ENCODE data around the gene GABRD. TPM values are rescaled to one million over a fixed set of nuclear protein-coding genes. Genes with fewer than 3 reads are reported as not detected.

Gene GABRD
- total RNA-seq, 2 experiments from 2014 or later, result not detected

- no peak for TF ChIP-seq CTCF (IDR thresholded peaks at IDR 0.05)
- H3K36me3 Mint-ChIP-seq (ENCODE audit: low read depth), result peaks cover 12% of the 10 kb centered on the region
- H3K9me3 Mint-ChIP-seq, result no peaks in the 10 kb centered on the region
- POLR2A ChIA-PET, result no interaction called here
- H3K4me1 Mint-ChIP-seq (ENCODE audit: low read depth), result no peaks in the 10 kb centered on the region
- CTCF ChIA-PET, result no interaction called here
- DNase-seq, result no peak
- intact Hi-C loops (cut with micrococcal nuclease), result no loop called here
- no peak for ATAC-seq
- H3K27me3 Mint-ChIP-seq, result no peaks in the 10 kb centered on the region
- no peak overlapping the region for H3K4me3 Mint-ChIP-seq
- H3K27ac Mint-ChIP-seq, result no peak overlapping the region
Observed at GRCh38 chr1:2059290-2059953, 40.3 kb downstream of the GABRD start.

- Mint-ChIP-seq H3K36me3 (ENCODE audit: low read depth) (peaks cover 17% of the 10 kb centered on the region), H3K27me3 (no peaks in the 10 kb centered on the region)
- ATAC-seq, result no peak
Observed at GRCh38 chr1:2060072-2060471, 40.9 kb downstream of the GABRD start.

GRCh38 chr1:2060535-2060934 is 41.4 kb downstream of the GABRD start:
- intact Hi-C loops (cut with micrococcal nuclease), result no loop called here
- ChIA-PET POLR2A (no interaction called here), CTCF (no interaction called here)
- Mint-ChIP-seq H3K27ac (no peak overlapping the region), H3K4me1 (ENCODE audit: low read depth) (no peaks in the 10 kb centered on the region), H3K36me3 (ENCODE audit: low read depth) (peaks cover 17% of the 10 kb centered on the region), H3K27me3 (no peaks in the 10 kb centered on the region), H3K4me3 (no peak overlapping the region), H3K9me3 (peaks cover under 1% of the 10 kb centered on the region)
- DNase-seq (no peak), ATAC-seq (no peak)
- no peak for TF ChIP-seq CTCF (IDR thresholded peaks at IDR 0.05)

More at GRCh38 chr1:2060072-2060471, 40.9 kb downstream of the GABRD start:
- POLR2A ChIA-PET, result no interaction called here
- no peak overlapping the region for H3K4me3 Mint-ChIP-seq
- CTCF ChIA-PET, result no interaction called here
- no peaks in the 10 kb centered on the region for H3K9me3 Mint-ChIP-seq
- intact Hi-C loops (cut with micrococcal nuclease), result no loop called here
- no peak overlapping the region for H3K27ac Mint-ChIP-seq
- no peak for DNase-seq
- no peak for TF ChIP-seq CTCF (IDR thresholded peaks at IDR 0.05)
- no peaks in the 10 kb centered on the region for H3K4me1 Mint-ChIP-seq (ENCODE audit: low read depth)

DNA sequence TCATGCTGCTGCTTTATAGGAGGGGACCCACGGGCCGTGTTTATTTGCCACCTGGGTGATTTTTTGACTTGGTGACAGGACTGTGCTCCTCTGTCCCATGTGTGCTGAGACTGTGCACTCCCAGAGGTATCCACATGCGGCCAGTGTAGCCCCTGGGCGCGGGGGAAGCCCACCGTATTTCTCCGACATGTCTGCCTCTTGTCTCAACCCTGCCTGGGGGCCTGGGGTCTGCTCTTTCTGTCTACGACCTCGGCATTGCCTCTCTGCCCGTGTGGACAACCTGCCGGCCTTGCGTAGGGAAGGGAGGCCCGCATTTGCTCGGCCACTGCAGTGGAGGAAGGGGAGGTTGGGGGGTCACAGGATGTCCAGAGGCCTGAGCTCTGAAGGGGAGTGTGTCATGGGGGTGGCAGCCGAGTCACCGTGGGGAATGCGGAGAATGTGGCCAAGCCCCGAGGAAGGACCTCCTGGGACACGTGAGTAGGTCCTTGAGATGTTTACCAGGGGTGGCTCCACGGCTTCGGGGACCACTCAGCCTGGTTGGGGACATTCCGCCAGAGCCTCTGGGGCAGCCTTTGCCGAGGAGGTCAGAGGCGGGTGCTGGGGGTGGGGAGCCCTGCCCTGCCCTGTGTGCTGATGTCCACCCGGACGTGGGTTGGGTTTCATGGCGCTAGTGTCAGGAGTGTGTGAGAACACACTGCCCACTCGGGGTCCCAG is 42.1 kb downstream of the GABRD start:
- Mint-ChIP-seq H3K36me3 (ENCODE audit: low read depth) (peaks cover 23% of the 10 kb centered on the region), H3K27ac (no peak overlapping the region), H3K9me3 (peaks cover 6% of the 10 kb centered on the region), H3K27me3 (no peaks in the 10 kb centered on the region), H3K4me3 (no peak overlapping the region), H3K4me1 (ENCODE audit: low read depth) (no peaks in the 10 kb centered on the region)
- intact Hi-C loops (cut with micrococcal nuclease), result no loop called here
- POLR2A ChIA-PET, result no interaction called here
- TF ChIP-seq CTCF (IDR thresholded peaks at IDR 0.05), result no peak
- DNase-seq (no peak), ATAC-seq (no peak)
- CTCF ChIA-PET, result no interaction called here

DNA sequence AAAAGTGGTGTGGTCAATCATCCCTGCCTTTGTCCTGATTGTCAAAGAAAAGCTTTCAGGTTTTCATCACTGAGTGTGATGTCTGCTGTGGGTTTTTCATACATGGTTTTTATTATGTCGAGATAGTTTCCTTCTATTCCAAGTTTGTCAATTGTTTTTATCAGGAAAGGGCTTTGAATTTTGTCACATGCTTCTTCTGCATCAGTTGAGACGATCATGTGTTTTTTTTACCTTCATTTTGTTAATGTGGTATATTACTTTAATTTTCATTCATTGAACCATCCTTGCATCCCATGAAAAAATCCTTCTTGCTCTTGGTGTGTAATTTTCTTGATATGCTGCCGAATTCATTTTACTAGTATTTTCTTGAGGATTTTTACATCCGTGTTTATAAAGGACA is 46.6 kb downstream of the GABRD start:
- Mint-ChIP-seq H3K4me3 (no peak overlapping the region), H3K9me3 (peaks cover 6% of the 10 kb centered on the region), H3K27me3 (no peaks in the 10 kb centered on the region), H3K4me1 (ENCODE audit: low read depth) (no peaks in the 10 kb centered on the region), H3K36me3 (ENCODE audit: low read depth) (peaks cover 20% of the 10 kb centered on the region), H3K27ac (no peak overlapping the region)
- CTCF ChIA-PET, result no interaction called here
- intact Hi-C loops (cut with micrococcal nuclease), result no loop called here
- TF ChIP-seq CTCF (IDR thresholded peaks at IDR 0.05), result no peak
- no peak for ATAC-seq
- DNase-seq, result no peak
- POLR2A ChIA-PET, result no interaction called here

Data from activated CD8-positive, alpha-beta T cell treated with anti-CD3 and anti-CD28 coated beads for 36 hours (primary cell).